ENCODE data around the gene LTBR.

Gene LTBR

GRCh38 chr12:6360578-6361490 lies 23.1 kb upstream of the LTBR start:
- no peak for TF ChIP-seq CTCF (IDR thresholded peaks at IDR 0.05; ENCODE audit: insufficient read depth, low read length, poor library complexity, severe bottlenecking)
- DNase-seq (ENCODE audit: extremely low read depth, insufficient read length): no peak
- Histone ChIP-seq H3K4me3 (replicated peaks; ENCODE audit: low read depth, low read length) (no peak overlapping the region), H3K27me3 (replicated peaks; ENCODE audit: control insufficient read depth, insufficient read depth, low read length) (no peaks in the 10 kb centered on the region), H3K36me3 (ENCODE audit: control insufficient read depth, insufficient read depth, low read length) (no peaks in the 10 kb centered on the region)

GRCh38 chr12:6361834-6362233 lies 22.1 kb upstream of the LTBR start:
- no peak for DNase-seq (ENCODE audit: extremely low read depth, insufficient read length)
- Histone ChIP-seq H3K4me3 (replicated peaks; ENCODE audit: low read depth, low read length) (no peak overlapping the region), H3K27me3 (replicated peaks; ENCODE audit: control insufficient read depth, insufficient read depth, low read length) (no peaks in the 10 kb centered on the region), H3K36me3 (ENCODE audit: control insufficient read depth, insufficient read depth, low read length) (no peaks in the 10 kb centered on the region)
- no peak for TF ChIP-seq CTCF (IDR thresholded peaks at IDR 0.05; ENCODE audit: insufficient read depth, low read length, poor library complexity, severe bottlenecking)

GRCh38 chr12:6362403-6362802 lies 21.6 kb upstream of the LTBR start:
- no peaks in the 10 kb centered on the region for H3K36me3 ChIP-seq (ENCODE audit: control insufficient read depth, insufficient read depth, low read length)
- H3K4me3 ChIP-seq (replicated peaks; ENCODE audit: low read depth, low read length): no peak overlapping the region
- no peaks in the 10 kb centered on the region for H3K27me3 ChIP-seq (replicated peaks; ENCODE audit: control insufficient read depth, insufficient read depth, low read length)
- TF ChIP-seq CTCF (IDR thresholded peaks at IDR 0.05; ENCODE audit: insufficient read depth, low read length, poor library complexity, severe bottlenecking): no peak
- DNase-seq (ENCODE audit: extremely low read depth, insufficient read length): no peak

- Histone ChIP-seq H3K27me3 (replicated peaks; ENCODE audit: control insufficient read depth, insufficient read depth, low read length) (no peaks in the 10 kb centered on the region), H3K4me3 (replicated peaks; ENCODE audit: low read depth, low read length) (no peak overlapping the region), H3K36me3 (ENCODE audit: control insufficient read depth, insufficient read depth, low read length) (no peaks in the 10 kb centered on the region)
- no peak for TF ChIP-seq CTCF (IDR thresholded peaks at IDR 0.05; ENCODE audit: insufficient read depth, low read length, poor library complexity, severe bottlenecking)
- no peak for DNase-seq (ENCODE audit: extremely low read depth, insufficient read length)
These were observed 21.0 kb upstream of the LTBR start for GRCh38 chr12:6363010-6363329.

- DNase-seq (ENCODE audit: extremely low read depth, insufficient read length): peak; percentile 62
- Histone ChIP-seq H3K36me3 (ENCODE audit: control insufficient read depth, insufficient read depth, low read length) (no peaks in the 10 kb centered on the region), H3K4me3 (replicated peaks; ENCODE audit: low read depth, low read length) (peak overlapping the region; percentile 46), H3K27me3 (replicated peaks; ENCODE audit: control insufficient read depth, insufficient read depth, low read length) (no peaks in the 10 kb centered on the region)
- no peak for TF ChIP-seq CTCF (IDR thresholded peaks at IDR 0.05; ENCODE audit: insufficient read depth, low read length, poor library complexity, severe bottlenecking)
These were observed 20.5 kb upstream of the LTBR start for GRCh38 chr12:6363330-6364043.

All from GM06990 (cell line).